Activated CD8-positive, alpha-beta memory T cell treated with anti-CD3 and anti-CD28 coated beads for 24 hours (primary cell): ENCODE data around the gene IRAK3.
A peak's percentile ranks its signal among the peaks of the same experiment; 100 is the strongest.

Source experiments
- DNase-seq: peaks from one replicate; pipeline ENCODE4 v3.0.0-alpha.2; 2020

The IRAK3 gene

GRCh38 chr12:66269142-66269541 lies 80.1 kb downstream of the IRAK3 start:
- no peak for DNase-seq

- no peak for DNase-seq
These were observed 80.9 kb downstream of the IRAK3 start for GRCh38 chr12:66269757-66270383.

GRCh38 chr12:66270613-66271012 lies 81.6 kb downstream of the IRAK3 start:
- no peak for DNase-seq

- no peak for DNase-seq
These were observed 83.6 kb downstream of the IRAK3 start for GRCh38 chr12:66272650-66273049.

GRCh38 chr12:66273147-66273546 lies 84.1 kb downstream of the IRAK3 start:
- no peak for DNase-seq

GRCh38 chr12:66275040-66275439 lies 86.0 kb downstream of the IRAK3 start:
- DNase-seq = no peak

GRCh38 chr12:66279123-66279712 lies 90.2 kb downstream of the IRAK3 start:
- DNase-seq = no peak

GRCh38 chr12:66280561-66280960 lies 91.5 kb downstream of the IRAK3 start:
- DNase-seq = no peak

GRCh38 chr12:66282244-66282643 lies 93.2 kb downstream of the IRAK3 start:
- no peak for DNase-seq

- DNase-seq = no peak
These were observed 98.3 kb downstream of the IRAK3 start for GRCh38 chr12:66287275-66287674.

- DNase-seq = no peak
These were observed 99.1 kb downstream of the IRAK3 start for GRCh38 chr12:66288121-66288520.

GRCh38 chr12:66289485-66289884 lies 100.5 kb downstream of the IRAK3 start:
- DNase-seq = no peak

GRCh38 chr12:66290716-66291200 lies 101.7 kb downstream of the IRAK3 start:
- DNase-seq = no peak

- no peak for DNase-seq
These were observed 107.2 kb downstream of the IRAK3 start for GRCh38 chr12:66296176-66296683.

GRCh38 chr12:66297080-66297479 lies 108.1 kb downstream of the IRAK3 start:
- DNase-seq = no peak

- DNase-seq = no peak
These were observed 108.9 kb downstream of the IRAK3 start for GRCh38 chr12:66297923-66298322.

GRCh38 chr12:66301944-66302826 lies 113.2 kb downstream of the IRAK3 start, which contains the start of gene HELB:
TSS of gene HELB (plus strand) at chr12:66302493. CDS start at chr12:66302604, 111 bp downstream.
- DNase-seq = peak; percentile 98

- DNase-seq = no peak
These were observed 113.8 kb downstream of the IRAK3 start for GRCh38 chr12:66302827-66303169.

GRCh38 chr12:66303316-66303804 lies 114.3 kb downstream of the IRAK3 start:
- DNase-seq = peak; percentile 71
